Subcutaneous adipose tissue (tissue), 4 donors: Measurements from ENCODE around the gene POR. TPM values are rescaled to one million over a fixed set of nuclear protein-coding genes. Genes with fewer than 3 reads are reported as not detected.

Source experiments
- total RNA-seq, 4 donors: library from RNA; depleted of rRNA; stranded (reverse); fragments of >200 nt; gene quantifications; one replicate each; pipeline ENCODE4 v1.1.0, GENCODE V29; 2016
- TF ChIP-seq, protein P1 (sequence below): fragments of 450-650 bp; IDR thresholded peaks from one replicate; pipeline ENCODE4 v1.5.1; 2016; ENCODE audit warnings: low read depth, mild to moderate bottlenecking, control low read depth, antibody characterized with exemption, moderate library complexity

Gene POR
- total RNA-seq, 4 donors from 2014 or later = 72.2 to 107 (median 79.5) TPM

DNA sequence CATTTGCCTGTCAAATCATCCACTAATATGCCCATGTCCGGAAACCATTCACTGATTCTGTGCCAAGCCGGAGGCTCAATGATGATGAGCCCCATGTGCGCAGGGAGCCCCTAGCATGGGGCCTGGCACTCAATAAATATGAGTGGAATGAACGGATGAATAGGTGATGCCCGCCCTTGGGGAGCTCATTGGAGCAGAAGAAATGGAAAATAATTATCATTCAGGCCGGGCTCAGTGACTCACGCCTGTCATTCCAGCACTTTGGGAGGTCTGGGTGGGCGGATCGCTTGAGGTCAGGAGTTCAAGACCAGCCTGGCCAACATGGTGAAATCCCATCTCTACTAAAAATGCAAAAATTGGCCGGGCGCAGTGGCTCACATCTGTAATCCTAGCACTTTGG, 25.1 kb upstream of the POR start:
- TF ChIP-seq, protein P1, sequence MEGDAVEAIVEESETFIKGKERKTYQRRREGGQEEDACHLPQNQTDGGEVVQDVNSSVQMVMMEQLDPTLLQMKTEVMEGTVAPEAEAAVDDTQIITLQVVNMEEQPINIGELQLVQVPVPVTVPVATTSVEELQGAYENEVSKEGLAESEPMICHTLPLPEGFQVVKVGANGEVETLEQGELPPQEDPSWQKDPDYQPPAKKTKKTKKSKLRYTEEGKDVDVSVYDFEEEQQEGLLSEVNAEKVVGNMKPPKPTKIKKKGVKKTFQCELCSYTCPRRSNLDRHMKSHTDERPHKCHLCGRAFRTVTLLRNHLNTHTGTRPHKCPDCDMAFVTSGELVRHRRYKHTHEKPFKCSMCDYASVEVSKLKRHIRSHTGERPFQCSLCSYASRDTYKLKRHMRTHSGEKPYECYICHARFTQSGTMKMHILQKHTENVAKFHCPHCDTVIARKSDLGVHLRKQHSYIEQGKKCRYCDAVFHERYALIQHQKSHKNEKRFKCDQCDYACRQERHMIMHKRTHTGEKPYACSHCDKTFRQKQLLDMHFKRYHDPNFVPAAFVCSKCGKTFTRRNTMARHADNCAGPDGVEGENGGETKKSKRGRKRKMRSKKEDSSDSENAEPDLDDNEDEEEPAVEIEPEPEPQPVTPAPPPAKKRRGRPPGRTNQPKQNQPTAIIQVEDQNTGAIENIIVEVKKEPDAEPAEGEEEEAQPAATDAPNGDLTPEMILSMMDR = no peak

DNA sequence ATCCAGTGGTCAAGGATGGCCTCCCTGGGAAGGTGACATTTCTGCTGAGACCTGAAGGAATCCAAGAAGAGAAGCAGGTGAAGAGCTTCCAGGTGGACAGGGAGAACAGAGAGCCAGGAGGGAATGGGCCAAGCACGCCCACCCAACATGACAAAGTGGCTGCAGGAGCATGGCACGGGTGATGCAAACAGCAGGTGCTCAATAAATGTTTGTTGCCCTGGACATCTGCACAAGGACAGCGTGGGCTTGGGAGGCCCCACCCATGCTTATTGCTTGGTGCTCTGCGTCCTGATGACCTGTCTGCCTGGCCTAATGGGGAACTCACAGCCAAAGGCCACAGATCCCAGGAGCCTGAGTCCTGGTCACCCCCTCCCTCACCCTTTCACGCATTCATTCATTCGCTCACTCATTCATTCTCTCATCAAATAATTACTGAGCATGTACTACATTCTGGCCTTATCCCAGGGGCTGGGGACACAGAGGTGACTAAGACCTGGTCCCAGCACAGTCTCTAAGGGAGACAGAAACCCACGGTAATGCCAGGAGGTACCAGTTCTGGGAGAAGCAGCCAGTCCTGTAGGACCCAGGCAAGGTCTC, 23.0 kb upstream of the POR start:
- TF ChIP-seq, protein P1 = no peak

DNA sequence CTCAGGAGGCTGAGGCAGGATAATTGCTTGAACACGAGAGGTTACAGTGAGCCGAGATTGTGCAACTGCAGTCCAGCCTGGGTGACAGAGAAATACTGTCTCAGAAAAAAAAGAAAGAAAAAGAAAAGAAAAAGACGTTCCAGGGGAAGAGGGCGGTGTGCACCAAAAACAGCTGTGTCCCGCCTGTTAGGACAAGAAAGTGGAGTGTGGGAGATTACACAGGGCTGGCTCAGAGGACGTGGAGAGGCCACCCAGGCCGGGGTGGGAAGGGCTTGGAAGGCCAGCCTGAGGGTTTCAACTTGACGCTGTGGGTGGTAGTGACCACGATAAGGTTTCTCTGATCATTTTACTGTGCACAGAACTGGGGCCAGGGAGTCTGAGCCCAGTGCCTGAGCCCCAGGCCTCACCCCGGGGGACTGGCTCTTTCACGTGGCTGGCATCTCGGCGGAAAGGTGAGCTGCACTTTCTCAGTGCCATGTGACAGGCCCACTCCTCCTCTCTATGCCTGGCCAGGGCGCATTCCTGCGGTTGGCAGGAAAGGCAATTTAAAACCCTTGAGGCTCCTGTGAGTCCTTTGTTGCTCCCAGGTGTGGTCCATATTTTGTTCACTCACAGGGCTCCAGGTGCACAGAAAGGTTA, 22.2 kb upstream of the POR start:
- TF ChIP-seq, protein P1 = no peak

DNA sequence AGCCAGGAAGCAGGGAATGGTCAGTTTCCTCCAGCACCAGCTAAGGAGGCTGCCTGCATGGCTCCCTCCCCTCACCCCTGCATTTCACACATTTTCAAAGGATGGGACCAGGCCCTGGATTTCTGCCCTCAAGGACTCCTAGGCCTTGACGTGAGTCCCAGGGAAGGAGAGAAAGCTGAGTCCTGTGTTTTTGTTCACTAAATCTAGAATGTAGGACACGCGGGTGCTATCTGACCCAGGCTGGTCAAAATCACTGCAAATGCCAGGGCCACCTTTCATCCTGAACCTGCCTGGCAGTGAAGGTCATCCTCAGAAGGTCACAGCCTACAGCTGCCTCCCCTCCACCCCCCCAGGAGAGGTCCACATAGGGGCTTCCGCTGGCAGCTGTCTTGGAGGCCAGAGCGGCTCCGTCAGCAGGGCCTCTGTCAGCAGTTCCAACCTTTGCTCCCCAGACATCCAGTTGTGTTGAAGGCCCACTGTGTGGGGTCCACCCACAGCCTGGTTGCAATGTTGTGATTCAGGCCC, 18.1 kb upstream of the POR start:
- TF ChIP-seq, protein P1 = no peak

DNA sequence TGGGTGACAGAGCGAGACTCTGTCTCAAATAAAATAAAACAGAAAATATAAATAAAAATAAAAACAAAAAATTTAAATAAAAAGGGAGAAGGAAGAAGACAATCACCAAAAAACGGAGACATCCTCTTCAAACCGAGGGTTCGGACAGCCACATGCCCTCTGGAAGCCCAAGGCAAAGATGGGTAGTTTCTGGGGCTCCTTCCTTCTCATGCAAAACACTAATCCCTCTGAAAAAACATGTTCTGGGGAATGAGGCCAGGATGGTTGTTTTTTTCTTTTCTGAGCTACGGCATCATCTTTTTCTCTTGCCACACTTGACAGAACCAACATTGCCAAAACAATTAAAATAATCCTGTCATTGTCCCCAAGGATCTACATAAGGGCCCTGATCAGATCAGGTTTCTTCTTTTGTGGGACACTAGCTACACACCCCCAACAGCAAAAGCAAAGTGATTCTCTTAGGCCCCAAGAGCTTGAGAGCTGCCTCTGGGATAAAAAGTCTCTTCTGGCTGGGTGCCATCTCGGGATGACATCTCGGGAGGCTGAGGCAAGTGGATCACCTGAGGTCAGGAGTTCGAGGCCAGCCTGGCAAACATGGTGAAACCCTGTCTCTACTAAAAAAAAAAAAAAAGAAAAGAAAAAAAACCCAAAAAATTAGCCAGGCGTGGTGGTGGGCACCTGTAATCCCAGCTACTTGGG, 14.2 kb upstream of the POR start:
- TF ChIP-seq, protein P1 = no peak

DNA sequence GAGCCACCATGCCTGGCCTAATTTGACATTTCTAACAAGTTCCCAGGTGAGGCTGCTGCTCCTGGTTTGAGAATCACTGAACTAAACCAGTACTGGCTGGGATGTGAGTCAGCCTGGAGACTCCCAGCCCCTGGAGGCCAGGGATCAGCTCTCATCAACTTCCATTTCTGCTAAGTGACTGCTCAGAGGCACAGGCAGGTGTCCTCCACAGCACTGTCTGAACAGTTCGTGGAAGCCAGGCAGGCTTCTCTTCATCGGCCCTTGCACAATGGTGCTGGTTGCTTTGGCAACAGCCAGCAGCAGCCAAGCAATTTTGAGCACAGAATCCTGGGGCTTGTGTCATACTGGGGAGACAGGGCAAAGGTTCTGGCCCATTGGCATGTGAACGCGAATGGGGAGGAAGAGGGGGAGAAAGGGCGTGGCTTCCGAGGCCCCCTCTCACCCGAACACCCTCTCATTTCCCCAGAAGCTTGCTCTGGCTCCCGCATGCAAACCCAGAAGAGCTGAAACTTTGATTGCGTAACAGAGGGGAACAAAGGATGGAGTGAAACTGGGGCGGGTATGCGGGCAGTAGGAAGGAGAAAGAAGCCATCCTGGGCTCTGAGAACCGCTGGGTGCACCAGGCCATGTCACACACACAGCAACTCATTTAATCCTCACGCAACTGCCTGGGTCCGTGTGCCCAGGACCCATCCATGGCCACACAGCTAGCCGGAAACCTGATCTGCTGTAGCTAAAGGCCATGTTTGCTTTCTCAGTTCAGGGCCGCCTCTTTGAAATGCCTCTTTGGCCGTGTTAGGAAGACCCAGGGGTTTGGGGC, 9.0 kb upstream of the POR start:
- TF ChIP-seq, protein P1 = no peak
